Measurements from ENCODE around the gene GPNMB.
A peak's percentile ranks its signal among the peaks of the same experiment; 100 is the strongest.
"Not testable (repeated sequence)": the region's sequence is repeated elsewhere in the genome, so short reads cannot be mapped to it uniquely, and the experiment has no call there.

The GPNMB gene

GRCh38 chr7:23246555-23246954 lies at the start of gene GPNMB:
TSS of gene GPNMB (plus strand) at chr7:23246775. CDS start at chr7:23246858, 83 bp downstream.
- DNase-seq (ENCODE audit: low read depth): peak; percentile 96

GRCh38 chr7:23197745-23198144 lies 48.8 kb upstream of the GPNMB start:
- not testable (repeated sequence) for DNase-seq (ENCODE audit: low read depth)

GRCh38 chr7:23200331-23200730 lies 46.2 kb upstream of the GPNMB start:
- no peak for DNase-seq (ENCODE audit: low read depth)

- no peak for DNase-seq (ENCODE audit: low read depth)
Measured at GRCh38 chr7:23204241-23204640, 42.3 kb upstream of the GPNMB start.

- DNase-seq (ENCODE audit: low read depth): no peak
Measured at GRCh38 chr7:23205577-23205908, 41.0 kb upstream of the GPNMB start.

GRCh38 chr7:23205909-23206767 lies 40.4 kb upstream of the GPNMB start:
- no peak for DNase-seq (ENCODE audit: low read depth)

GRCh38 chr7:23207021-23207420 lies 39.6 kb upstream of the GPNMB start:
- no peak for DNase-seq (ENCODE audit: low read depth)

DNA sequence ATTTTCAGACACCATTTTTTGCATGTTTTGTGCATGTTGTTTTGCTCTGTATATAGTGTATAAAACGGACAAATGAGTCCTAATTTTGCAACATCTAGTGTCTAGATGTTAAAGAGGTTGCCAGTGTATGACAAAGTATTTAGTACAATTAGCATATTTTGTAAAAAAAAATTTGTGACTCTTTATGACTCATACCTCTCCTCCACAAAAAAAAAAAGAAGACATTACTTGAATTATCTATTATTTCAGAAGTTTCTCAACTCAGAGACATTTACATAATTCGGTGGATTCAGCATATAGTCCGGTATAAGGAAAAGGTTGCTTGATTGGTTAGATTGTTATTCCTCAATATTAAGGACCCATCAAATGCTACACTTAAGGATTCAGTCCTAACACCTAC lies 38.7 kb upstream of the GPNMB start:
- no peak for DNase-seq (ENCODE audit: low read depth)

GRCh38 chr7:23208316-23208715 lies 38.3 kb upstream of the GPNMB start:
- DNase-seq (ENCODE audit: low read depth): no peak

DNA sequence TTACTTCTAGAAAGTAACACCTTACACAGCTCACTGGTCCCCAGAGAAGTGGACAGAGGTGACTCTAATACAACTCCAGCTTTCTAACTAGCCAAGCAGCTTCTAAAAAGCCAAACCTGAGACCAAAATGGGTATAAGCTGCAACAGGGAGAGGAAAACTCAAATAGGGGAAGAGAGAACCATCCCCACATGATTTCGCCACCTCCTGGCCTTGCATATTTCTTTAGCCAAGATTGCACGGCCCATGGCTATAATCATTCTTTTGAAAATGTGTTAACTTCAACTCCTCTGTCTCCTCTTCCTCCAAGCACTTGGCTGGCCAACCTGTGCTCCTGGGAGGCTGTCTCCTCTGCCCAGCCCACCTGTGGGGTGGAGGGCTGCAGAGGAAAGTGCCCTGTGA lies 36.1 kb upstream of the GPNMB start:
- no peak for DNase-seq (ENCODE audit: low read depth)

- DNase-seq (ENCODE audit: low read depth): no peak
Measured at GRCh38 chr7:23211589-23211988, 35.0 kb upstream of the GPNMB start.

- no peak for DNase-seq (ENCODE audit: low read depth)
Measured at GRCh38 chr7:23212395-23212794, 34.2 kb upstream of the GPNMB start.

DNA sequence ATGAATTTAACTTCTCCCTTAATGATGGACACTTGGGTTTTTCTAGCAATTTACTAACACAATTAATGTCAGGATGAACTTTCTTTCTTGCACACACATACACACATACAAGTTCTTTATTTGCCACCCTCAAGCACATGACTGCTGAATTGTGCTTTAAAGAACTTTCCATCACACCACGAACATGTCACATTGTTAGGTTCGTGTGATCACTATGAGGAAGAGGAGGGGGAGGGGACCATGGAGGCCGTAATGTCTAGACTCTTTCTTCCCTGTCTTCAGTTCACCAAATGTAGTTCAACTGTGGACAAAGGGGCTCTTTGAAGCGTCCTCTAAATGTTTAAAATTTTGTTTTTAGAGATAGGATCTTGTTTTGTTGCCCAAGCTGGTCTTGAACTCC lies 33.7 kb upstream of the GPNMB start:
- DNase-seq (ENCODE audit: low read depth): no peak

GRCh38 chr7:23213755-23214154 lies 32.8 kb upstream of the GPNMB start:
- no peak for DNase-seq (ENCODE audit: low read depth)

- DNase-seq (ENCODE audit: low read depth): no peak
Measured at GRCh38 chr7:23214423-23214822, 32.2 kb upstream of the GPNMB start.

GRCh38 chr7:23214938-23215337 lies 31.6 kb upstream of the GPNMB start:
- no peak for DNase-seq (ENCODE audit: low read depth)

DNA sequence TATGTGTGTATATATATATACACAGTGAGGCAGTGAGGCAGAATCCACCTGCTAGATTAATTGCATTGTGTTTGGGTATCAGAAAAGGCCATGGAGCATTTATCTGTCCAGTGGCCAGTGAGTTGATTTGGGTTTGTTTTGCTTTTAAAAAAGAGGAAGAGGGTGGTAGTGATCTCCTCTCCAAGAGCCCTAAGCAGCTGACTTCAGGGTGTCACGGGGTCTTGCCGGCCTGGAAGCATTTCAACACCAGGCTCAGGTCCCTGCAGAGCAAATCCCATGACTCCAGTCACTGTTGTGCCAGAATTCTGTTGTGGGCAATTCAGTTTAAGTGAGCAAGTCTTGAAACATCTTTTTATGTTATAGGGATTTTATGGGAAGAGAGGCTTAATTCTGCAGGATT lies 30.6 kb upstream of the GPNMB start:
- no peak for DNase-seq (ENCODE audit: low read depth)

- no peak for DNase-seq (ENCODE audit: low read depth)
Measured at GRCh38 chr7:23218196-23218595, 28.4 kb upstream of the GPNMB start.

- DNase-seq (ENCODE audit: low read depth): no peak
Measured at GRCh38 chr7:23220690-23221305, 25.8 kb upstream of the GPNMB start.

DNA sequence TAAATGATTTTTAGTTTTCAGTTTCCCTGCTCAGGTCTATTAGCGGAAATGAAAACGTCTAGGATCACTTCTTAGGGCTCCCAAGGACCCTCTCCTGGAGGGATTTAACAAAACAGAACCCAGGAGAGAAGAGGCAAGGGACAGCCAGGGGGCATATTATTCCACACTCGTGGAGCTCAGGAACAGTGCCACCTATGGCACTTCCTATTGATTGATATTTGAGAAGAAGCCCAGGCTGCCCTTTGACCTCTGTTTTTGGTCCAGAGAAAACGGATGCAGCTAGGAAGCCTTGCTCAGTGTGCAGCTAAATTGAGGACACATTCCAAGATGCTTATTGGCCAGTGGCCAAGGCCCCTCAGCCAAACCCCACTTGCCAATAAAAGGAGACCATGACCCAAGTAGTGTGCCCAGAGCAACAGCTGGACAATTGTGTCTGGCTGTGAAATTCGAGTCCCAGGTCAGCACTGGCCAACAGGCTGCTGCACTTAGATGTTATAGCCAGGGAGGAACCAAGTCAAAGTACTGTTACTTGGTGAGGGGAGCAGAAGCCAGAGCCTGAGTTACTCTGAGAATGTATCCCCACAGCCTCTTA lies 24.0 kb upstream of the GPNMB start:
- DNase-seq (ENCODE audit: low read depth): no peak

DNA sequence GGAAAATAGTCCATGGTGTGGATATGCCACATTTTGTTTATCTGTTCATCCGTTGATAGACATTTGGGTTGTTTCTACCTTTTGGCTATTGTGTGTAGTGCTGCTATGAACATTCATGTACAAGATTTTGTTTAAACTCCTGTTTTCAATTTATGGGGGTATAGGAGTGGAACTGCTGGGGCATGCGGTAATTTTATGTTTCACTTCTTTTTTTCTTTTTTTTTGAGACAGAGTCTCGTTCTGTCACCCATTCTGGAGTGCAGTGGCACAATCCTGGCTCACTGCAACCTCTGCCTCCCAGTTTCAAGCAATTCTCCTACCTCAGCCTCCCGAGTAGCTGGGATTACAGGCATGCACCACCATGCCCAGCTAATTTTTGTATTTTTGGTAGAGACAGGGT lies 22.2 kb upstream of the GPNMB start:
- DNase-seq (ENCODE audit: low read depth): not testable (repeated sequence)

DNA sequence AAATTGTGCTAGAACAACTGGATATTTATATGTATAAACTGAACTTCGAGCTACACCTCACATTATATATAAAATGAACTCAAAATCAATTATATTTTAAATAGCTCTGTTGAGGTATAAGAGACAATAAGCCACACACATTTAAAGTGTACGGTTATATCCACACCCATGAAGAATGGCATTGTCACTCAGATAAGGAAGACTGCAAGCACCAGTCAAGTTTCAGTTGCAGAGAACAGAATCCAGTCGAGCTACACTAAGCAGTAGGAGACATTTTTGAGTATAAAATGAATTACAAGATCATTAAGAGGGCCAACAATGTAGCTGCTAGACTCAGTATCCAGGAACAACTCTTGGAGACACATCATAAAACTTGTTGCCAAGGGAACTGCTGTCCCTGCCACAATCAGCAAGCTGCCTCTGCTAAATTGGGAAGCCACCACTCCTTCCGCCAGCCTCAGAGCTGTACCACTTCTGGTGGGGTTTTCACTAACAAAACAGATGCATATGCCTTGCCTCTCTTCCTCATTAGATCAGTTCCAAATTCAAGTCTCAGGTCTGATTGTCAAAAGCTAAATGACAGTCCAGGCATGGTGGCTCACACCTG lies 19.6 kb upstream of the GPNMB start:
- no peak for DNase-seq (ENCODE audit: low read depth)

DNA sequence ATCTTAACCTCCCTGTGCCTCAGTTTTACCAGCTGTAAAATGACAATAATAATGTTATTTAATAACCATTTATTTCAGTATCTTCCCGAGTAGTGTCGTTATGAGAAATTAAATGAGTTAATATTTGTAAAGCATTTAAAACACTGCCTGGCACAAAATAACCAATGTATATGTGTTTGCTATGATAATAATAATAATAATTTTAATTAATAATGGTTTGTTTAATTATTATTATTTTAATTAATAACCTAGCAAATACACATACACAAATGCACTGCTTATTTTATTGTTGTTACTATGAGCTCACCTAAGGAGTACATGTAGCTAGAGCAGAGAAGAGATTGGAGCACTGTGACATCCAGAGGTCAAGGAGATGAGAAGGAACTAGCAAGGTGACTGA lies 18.2 kb upstream of the GPNMB start:
- DNase-seq (ENCODE audit: low read depth): no peak
